ENCODE measurements around the gene CDC25C.
"Not testable (repeated sequence)": the region's sequence is repeated elsewhere in the genome, so short reads cannot be mapped to it uniquely, and the experiment has no call there.

CDC25C gene

DNA sequence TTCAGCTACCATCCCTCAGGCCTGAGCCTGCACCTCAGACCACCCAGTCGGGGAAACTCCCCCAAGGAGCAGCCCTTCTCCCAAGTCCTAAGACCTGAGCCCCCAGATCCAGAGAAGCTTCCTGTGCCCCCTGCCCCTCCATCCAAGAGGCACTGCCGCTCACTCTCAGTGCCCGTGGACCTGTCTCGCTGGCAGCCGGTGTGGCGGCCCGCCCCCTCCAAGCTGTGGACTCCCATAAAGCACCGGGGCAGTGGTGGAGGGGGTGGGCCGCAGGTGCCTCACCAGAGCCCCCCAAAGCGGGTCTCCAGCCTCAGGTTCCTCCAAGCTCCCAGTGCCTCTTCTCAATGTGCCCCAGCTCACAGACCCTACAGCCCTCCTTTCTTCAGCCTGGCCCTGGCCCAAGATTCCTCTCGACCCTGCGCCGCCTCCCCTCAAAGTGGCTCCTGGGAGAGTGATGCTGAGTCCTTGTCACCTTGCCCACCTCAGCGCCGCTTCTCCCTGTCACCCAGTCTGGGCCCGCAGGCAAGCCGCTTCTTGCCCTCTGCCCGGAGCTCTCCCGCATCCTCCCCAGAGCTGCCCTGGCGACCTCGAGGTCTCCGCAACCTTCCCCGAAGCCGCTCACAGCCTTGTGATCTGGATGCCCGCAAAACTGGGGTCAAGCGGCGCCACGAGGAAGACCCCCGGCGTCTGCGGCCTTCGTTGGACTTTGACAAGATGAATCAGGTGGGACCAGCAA lies 13.5 kb upstream of the CDC25C start:
- DNase-seq: no peak

DNA sequence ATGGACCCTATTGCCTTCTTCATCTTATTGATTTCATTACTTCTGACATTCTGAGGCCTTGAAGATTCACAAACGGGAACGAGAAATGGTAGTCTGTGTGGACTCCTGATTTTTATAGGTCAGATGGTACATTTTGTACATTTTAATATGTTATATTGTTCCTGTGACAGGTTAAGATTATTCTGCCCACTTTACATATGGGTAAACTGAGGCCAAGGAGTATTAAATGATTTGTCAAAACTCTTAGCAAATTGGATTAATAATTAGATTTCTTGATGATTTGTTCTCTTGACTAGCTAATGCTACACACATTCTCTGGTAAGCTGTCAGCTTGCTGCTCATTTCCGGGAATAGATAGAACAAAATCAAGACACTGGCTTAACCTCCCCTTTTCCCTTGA lies 8.4 kb upstream of the CDC25C start:
- DNase-seq: no peak

DNA sequence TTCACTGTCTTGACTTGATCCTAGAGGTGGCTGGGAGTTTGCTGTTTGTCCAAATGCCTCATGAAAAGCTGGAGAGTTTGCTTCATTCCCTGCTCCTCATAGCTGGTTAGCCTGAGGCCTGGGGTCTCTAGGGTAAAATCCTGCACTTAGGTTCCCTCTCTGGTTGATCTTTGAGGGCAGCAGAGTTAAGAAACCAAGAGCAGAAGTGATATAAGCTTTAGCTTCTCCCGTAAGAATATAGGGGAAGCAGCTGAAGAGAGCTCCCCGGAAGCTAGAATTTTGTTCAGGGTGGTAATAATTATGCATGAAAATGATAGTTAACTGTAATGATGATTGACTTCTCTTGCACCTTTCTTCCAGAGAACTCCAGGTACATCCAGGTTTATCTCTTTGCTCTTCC lies 7.9 kb upstream of the CDC25C start:
- no peak for DNase-seq

DNA sequence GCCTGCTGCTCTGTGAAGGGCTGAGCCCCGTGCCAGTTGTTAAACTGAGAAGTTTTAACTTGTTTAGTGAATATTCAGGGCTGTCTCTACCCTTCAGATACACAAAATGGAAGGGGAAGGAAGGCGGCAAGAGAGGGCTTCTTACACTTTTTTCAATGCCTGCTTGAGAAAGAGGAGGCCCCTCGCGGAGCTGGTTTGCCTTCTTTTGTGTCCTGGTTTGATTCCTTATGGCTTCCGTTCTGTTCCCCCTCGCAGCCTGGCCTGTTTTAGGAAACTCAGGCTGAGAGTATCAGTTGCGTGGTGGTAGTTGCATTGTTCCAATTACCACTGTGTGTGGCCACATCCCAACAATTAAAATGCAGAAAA lies 7.5 kb upstream of the CDC25C start:
- no peak for DNase-seq

DNA sequence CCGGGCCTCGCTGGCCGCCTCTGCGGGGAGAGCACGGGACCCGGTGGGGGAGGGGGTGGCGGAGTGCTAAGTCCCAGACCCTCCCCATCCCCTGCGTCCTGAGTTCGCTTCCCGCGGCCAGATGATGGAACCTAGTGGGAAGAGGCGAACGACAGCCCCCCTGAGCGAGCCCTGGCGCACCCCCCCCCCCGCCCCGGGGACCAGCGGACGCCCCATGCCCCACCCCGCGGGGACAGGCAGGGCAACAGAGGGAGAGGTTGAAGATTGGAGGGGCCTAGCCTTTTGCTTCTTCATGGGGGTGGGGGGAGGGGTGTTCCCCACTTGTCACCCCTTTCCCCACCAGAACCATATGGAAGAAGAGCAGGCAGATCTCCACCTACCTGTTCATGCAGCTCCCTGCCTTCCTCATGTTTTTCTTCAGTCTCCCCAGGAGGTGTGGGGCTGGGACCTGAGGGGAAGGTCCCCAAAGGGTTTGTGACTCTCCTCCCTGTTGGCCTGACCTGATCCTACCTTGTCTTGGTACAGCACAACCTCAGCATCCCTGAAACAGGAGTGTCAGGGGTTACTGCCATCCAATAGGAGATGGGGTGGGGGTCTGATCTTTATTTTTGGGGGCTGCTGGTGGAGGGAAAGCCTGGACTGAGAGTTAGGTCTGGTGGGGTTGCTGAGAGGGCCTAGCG lies 6.9 kb upstream of the CDC25C start:
- no peak for DNase-seq

DNA sequence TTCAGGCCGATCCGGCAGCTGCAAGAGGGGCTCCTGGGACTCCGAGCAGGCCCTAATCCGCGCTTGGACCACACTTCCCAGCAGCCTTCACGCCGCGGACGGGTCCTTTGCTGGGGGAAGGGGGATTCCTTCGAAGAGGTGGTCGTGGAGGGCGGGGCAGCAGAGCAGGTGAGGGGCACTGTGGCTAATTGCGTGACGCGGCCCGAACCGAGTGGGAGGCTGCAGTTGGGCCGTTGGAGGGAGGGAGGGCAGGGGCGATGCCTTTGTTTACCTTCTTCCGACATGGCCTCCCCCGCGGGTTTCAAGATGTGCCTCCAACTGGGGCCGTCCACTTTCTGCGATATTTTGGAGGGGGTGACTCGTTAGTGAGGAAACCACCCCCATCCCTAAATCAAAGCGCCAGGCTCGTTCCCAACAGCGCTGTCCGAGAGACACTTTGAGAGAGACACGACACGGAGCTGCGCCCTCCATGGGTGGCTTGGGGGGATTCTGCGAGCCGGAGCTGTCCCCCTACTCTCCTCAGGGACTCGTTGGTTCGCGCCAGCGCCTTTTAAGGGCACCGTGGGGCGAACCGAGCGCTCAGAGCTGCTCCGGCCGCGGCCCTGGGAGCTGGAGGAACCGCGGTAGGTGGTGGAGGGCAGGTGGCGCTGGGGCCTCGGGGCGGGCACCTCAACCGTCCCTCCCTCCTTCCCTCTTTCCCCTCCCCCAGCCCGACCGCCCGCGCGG lies 6.2 kb upstream of the CDC25C start, which contains the start of gene FAM53C:
FAM53C (plus strand) TSS at position 582 of the 726 bp plus-strand sequence. CDS start 3,070 bp downstream, outside the sequence.
- peak; percentile 88 for DNase-seq

DNA sequence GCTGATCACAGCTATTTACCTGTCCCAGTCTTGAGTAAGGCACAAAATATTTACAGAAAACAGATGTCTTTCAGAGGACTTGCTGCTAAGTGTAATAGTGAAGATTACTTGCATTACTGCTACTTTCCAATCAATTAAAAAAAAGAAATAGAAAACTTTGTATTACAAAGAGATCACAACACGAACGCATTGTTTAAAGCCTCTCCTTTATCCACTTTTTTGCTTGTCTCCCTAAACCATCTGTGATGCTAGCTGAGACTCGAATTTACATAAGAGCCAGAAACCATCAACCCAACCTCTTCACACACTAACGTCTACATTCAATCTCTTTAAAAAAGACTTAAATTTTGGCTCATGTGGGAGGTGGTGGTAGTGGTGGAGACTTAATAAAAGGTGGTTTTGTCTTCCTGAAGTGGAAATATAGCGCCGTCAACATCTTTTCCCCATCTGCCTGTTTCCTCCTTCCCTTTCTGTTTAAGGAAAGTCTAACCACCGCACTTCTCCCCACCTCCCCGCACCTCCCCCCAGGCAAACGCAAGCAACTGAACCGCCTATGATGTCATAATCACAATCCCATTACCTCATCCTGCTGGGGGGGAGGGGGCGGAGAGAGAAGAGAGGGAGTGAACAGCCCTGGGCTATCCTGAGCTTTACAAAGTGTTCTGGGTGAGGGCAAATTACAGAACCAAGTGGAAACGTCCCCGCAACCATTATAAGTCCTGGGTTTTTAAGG lies 5.5 kb upstream of the CDC25C start:
- DNase-seq: peak; percentile 70

DNA sequence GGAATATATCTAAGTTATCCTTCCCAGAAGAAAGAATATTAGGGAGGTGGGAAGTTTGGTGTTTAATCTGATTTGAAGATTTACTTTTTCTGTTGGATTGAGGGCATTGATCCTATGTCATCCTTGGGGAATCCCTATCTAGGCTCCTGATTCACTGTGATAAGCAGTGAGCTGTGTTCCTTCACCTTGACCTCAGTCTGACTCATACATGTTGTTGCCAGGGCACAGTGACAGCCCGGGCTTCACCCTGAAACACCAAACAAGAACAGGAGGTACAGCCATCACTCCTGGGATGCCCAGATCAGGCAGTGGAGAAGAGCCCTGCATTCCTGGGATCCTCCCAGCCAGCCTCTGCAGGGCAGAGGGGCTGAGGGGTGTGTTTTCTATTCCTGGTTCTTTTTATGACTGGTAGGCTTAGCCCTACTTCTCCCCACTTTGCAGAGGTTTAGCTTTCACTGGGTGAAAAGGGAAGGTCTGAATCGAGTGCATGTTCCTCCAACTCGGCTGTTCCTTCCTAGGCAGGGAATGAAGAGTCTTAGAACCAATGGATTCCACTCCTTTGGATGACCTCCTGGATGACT lies 3.4 kb upstream of the CDC25C start:
- no peak for DNase-seq

DNA sequence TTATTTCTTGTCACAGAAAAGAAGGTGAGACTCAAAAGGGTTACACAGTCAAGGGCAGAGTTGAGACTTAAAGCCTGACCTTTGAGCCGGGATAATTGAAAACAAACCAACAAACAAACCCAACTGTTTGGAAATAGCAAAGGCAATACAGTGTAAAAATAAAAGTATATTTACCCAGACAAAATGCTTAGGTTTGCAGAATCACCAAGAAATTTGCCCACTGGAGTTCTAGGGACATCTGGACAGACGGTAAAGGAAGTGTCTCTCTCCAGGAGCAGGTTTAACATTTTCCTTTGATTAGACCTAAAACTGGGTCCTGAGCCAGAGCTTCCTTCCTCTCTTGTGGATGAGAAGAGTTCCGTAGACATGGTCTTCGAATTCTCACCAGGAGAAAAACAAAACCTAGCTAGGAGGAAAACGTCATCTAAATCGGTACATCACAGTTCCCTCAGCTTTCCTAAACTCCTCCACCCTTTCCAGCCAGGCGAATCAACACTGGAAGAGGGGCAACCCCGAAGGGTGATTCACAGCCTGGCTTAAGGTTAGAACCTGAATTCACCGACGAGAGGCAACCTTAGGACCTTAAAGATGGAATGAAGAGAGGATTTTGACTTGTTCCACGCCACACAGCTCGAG lies 673 bp downstream of the CDC25C start:
- no peak for DNase-seq

DNA sequence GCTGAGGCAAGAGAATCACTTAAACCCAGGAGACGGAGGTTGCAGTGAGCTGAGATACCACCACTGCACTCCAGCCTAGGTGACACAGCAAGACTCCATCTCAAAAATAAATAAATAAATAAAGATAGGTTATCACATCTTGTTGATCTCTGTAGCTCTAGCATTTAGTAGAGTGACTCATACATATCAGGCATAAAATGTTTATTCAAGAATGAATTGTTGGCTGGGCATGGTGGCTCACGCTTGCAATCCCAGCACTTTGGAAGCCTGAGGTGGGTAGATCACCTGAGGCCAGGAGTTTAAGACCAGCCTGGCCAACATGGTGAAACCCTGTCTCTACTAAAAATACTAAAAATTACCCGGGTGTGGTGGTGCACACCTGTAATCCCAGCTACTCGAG lies 13.4 kb downstream of the CDC25C start:
- DNase-seq: not testable (repeated sequence)

DNA sequence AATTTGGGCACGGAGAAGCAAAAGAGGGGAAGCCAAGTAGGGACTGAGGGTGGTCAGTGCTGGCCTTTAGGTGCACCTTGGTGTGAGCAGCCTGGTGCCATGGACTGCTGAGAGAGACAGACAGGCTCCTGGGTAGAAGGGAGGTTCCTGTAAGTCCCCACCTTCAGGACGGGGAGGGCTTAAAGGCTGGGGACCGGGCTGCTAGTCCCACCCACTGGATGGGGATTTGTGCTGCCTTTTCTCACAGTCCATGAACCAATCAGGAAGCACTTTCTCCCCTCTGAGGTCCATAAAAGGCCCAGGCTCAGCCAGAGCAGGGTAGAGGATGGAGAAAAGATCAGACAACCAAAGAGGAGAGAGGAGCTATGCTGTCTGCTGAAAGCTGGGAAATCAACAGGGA lies 15.2 kb downstream of the CDC25C start:
- no peak for DNase-seq

DNA sequence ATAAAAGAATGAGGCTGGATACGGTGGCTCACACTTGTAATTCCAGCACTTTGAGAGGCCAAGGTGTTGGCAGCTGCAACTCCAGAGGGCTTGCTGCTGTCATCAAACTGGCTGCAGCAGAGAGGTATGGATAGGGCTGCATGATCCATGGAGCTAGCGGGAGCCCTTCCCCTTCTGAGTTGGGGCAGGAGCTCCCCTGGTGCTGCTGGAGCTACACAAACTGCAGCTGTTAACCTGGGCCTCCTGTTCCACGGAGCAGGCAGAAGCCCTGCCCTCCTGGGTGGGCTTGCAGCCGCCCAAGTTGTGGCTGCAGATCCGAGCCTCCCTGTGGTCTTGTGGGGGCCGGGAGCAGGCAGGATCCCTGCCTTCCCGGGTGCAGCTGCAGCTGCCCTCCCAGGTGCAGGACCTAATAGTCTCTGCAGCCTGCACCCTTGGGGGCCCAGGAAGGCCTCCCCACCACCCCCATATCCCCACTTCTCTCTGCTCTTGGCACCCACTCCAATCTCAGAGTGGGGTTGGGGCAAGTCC lies 15.8 kb downstream of the CDC25C start:
- DNase-seq: no peak

DNA sequence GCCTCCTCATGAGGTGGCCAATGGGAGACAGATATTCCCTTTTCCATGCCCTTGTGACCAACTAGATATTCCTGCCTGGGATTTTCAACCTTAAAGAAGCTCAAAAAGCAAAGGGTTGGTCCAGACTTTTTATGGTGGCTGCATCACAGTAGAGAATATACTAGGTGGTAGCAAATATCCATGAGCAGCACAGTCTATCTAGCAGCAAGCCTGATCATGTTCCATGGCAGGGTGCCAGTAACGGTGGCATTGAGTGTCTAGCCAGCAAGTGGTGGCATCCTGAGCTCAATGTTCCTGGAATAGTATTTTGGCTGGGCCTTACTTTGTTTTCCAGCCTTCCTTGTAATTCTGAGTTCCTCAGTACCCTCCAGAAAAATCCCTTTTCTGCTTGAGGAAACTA lies 25.8 kb downstream of the CDC25C start:
- DNase-seq: no peak

DNA sequence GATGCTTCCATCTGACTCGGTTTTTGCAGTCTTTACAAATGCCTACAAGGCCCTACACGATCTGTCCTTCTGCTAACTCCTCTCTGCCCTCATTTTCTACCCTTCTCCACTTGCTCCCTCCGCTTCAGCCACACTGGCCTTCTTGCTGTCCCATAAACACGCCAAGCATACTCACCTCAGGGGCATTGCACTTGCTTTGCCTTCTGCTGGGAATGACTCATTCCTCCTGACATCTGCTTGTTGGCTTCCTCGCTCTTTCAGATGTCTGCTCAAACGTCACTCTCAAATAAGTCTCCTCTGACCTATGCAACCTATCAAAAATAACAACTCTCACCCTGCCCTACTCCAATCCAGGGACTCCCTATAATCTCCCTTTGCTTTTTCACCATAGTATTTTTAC lies 28.2 kb downstream of the CDC25C start:
- DNase-seq: no peak

DNA sequence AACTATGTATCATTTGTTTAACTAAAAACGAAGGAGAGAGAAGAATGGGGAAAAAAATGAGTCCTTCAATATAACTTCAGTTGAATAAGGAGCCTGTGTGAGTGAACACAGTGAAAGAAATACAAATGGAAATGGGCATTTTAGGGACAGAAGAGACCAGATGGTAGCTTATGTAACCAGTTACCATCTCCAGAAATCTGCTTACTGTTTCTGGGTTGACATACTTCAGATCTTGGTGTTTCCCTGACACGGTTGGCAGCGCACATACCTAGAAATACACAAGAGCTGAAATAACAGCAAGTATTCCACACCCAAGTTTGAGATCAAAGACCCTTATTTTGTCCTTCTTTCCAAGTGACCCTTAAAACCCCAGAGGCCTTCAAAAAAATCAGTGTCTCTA lies 42.3 kb downstream of the CDC25C start:
- DNase-seq: no peak

DNA sequence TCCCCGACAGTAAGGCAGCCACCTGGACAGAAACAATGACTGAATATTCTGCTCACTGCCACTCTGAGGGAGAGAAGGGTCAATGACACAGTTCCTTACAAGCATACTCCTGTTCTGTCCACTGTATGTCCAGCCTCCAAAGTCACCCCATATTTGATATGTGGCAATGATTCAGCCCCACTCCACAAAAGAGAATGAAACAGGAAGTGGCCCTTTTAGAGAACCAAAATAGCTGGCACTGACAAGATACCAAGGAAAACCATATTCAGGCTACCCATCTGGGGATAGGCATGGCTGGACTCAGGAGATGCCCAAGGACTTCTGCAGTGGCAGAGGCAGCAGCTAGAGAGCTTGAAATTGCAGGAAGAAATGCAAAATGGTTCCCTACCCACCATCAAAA lies 44.4 kb downstream of the CDC25C start:
- no peak for DNase-seq

DNA sequence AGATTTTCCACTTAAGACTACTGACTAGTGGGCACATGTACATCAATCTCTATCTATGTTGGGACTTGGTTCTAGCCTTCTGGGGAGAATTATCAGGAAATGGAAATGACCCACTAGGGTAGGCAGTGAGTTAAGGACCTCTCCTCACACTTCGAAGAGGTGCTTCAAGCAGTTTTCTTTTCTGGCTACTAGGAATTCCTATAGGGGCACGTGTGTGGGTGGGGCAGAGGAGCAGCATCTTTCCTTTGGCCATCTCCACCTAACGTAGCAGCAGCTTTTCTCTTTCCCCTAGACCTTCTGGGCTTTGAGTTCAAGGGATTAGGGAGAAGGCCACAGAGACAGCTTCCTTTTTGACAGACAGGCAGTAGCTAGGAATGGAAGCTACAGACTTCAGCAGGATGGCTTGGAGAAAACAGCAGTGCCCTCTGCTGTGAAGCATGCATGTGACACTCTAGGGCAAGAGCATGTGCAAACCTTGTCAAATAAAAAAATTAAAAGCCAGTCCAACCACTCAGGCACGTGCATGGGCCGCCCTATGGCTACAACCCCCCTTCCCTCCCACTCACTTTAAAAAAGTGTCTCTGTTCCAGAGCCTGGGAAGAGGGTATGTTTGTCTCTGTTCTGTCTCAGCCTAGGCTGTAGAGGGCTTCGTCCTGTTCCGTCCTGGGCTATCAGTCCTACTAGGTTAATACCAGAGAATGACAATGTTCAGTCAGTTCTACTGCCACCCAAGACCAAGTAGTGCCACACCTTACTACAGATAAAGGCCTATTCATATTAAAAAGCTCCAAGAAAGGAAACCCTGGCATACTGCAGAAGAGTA lies 48.5 kb downstream of the CDC25C start:
- no peak for DNase-seq

DNA sequence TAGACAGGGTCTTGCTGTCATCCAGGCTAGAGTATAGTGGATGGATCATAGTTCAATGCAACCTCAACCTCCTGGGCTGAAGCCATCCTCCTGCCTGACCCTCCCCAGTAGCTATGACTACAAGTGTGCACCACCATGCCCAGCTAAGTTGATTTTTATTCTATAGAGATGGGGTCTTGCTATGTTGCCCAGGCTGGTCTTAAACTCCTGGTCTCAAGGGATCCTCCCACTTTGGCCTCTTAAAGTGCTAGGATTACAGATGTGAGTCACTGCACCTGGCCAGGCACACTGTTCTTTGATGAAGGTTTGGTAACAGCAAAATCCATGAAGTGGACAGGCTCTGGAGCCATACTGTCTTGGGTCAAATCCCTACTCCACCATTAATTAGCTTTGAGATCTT lies 50.7 kb downstream of the CDC25C start:
- DNase-seq: no peak

DNA sequence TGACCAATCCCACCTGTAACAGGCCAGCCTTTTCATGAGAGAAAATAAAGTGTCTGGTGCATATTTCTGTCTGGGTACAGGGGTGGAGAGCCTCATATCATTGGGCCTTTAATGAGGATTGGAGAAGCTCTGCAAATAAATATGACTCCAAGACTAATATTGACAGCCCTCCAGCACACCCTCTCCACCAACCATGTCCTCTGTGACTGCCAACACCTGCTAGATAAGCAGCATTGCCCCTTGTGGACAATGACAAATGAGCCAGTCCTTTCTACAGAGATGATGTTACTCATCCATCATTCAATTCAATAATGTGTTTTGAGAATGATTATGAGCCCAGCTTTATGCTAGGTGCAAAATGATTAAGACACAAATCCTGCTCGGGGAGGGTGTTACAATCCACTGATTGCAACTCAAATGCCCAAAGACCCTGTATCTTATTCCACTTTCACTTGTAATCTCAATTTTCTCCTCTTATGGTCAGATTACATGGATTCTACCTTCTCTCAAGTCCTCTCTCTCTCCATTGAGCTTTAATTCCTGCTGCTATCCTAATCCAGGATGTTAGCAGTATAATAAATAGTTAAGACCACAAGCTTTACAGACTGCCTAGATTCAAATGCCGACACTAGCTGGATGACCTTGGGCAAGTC lies 55.1 kb downstream of the CDC25C start:
- DNase-seq: no peak

DNA sequence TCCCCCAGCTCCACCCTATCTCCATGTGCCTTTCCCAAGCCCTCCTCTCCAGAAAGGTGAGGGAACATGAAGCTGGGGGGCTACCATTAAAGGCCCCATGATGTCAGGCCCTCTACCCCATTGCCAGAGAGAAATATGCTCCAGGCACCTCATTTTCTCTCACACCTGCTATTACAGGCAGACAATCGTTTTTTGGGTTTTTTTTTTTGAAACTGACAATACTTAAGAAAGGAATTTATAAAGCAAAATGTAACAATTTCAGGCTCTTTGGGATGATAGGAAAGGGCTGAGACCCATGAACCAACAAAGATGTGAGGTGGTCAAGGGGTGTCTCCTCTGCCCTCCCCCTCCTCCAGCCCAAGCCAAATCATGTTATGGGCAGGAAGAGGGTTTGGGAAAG lies 55.7 kb downstream of the CDC25C start:
- no peak for DNase-seq

DNA sequence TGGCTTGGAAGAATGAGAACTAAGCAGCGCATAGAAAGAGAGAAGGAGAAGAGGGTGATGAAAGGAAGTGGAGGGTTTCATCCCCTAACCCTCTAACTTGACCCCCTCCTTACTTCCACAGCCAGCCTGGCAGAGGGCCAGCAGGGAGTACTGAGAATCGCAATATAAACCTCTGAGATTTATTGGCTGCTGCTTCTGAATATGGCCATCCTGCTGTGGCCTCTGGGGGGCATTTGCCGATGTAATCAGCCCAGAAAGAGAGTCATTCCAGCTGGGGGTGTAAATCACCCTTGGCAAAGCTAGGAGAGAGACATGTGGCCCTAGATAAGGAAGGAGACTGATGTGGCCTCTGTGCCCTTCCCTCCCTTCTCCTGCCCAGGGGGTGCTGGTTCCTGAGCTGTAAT lies 56.2 kb downstream of the CDC25C start:
- DNase-seq: no peak

Measured in T-helper 9 cell (primary cell).